ENCODE data around the gene VPREB3.

The VPREB3 gene

DNA sequence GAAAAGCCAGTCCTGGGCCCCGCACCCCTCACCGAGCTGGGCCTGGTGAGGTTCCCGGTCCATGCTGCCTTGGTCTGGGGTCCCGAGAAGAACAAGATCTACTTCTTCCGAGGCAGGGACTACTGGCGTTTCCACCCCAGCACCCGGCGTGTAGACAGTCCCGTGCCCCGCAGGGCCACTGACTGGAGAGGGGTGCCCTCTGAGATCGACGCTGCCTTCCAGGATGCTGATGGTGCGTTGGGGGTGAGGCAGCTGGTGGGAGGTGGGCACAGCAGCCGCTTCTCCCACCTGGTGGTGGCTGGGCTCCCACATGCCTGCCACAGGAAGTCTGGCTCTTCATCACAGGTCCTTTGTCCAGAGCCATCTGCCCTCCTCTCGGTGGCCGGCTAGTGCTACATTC is 28.0 kb upstream of the VPREB3 start:
- DNase-seq = no peak

DNA sequence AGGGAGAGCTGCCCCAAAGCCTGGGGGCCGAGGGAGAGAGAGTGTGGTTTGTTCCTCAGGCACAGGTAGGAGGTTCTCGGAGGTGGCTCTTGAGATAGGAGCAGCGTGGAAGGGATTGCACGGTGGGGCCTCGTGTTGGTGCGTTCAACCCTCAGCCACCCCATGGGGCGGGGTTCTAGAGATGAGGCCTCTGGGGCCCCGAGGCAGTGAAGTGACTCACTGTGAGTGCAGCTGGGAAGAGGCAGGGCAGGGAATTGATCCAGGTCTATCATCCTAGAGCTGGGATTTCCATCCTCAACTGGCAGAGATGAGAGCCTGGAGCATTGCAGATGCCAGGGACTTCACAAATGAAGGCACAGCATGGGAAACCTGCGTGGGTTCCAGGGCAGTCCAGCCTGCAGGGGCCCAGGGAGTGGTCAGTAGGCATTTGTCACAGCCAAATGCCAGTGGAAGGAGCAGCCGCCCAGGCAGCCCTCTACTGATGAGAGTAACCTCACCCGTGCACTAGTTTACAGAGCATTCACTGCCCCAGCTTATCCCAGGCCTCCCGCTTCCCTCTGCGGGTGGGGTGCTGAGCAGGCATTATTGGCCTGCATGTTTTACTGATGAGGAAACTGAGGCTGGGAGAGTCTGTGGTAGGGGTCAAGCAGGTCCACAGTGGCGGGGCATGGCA is 27.4 kb upstream of the VPREB3 start:
- DNase-seq = no peak

DNA sequence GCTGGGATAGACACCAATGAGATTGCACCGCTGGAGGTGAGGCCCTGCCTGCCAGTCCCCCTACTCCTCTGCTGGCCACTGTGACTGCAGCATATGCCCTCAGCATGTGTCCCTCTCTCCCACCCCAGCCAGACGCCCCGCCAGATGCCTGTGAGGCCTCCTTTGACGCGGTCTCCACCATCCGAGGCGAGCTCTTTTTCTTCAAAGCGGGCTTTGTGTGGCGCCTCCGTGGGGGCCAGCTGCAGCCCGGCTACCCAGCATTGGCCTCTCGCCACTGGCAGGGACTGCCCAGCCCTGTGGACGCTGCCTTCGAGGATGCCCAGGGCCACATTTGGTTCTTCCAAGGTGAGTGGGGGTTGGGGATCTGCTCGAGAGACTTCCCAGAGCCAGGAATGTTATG is 26.8 kb upstream of the VPREB3 start:
- no peak for DNase-seq

DNA sequence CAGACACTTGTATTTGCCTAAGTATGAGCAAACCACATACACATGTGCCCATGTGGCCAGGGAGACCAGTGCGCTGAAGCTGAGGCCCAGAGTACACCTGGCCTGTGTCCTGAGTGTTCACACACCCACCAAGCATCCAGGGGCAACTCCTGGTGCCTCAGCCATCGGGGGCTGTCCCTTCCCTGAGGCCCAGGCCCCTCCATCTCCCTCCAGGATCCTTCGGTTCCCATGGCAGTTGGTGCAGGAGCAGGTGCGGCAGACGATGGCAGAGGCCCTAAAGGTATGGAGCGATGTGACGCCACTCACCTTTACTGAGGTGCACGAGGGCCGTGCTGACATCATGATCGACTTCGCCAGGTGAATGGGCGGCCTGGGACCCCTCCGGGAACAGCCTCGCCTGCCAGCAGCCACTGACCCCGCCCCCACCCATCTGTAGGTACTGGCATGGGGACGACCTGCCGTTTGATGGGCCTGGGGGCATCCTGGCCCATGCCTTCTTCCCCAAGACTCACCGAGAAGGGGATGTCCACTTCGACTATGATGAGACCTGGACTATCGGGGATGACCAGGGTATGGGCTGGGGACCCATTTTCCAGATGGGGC is 26.0 kb upstream of the VPREB3 start:
- DNase-seq = no peak

DNA sequence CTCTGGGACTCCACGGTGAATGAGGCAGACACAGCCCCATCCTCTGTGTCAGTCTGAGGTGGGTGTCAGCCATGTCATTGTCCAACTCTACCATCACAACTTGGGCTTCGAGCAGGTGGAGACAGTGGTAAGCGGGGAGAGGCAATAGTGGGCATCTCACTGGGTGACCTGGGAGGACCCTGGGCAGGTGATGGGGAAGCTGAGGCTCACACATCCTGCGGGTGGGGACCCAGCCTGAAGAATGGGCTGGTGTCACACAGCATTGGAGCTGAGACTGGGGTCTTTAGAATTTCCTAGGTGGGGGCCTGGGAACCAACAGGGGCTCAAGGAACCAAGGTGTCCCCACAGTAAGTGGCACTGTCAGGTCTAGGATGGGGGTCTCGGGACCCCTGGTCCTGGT is 25.5 kb upstream of the VPREB3 start:
- no peak for DNase-seq

DNA sequence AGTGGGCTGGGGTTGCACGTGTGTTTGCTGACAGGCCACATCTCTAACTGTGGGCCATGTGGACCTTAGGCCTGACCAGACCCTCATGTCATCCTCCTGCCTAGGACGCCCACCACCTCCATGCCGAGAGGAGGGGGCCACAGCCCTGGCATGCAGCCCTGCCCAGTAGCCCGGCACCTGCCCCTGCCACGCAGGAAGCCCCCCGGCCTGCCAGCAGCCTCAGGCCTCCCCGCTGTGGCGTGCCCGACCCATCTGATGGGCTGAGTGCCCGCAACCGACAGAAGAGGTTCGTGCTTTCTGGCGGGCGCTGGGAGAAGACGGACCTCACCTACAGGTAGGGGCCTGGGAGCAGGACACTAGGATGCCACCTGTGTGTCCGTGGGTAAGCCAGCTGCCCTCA is 24.9 kb upstream of the VPREB3 start:
- no peak for DNase-seq

DNA sequence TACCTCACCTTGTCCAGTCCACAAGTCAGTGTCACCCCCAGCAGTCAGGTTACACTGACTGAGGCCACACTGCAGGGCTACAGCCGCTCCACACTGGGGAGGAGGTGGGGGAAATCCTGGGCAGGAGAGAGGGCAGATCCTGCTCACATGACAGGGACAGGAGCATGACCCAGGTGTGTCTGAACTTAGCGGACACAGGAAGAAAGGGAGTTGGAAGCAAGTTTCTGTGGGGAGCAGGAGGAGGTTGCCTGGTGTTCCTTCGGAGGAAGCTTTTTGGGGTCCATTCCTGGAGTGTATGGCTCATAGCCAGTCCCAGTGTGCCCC is 24.3 kb upstream of the VPREB3 start:
- DNase-seq = no peak

DNA sequence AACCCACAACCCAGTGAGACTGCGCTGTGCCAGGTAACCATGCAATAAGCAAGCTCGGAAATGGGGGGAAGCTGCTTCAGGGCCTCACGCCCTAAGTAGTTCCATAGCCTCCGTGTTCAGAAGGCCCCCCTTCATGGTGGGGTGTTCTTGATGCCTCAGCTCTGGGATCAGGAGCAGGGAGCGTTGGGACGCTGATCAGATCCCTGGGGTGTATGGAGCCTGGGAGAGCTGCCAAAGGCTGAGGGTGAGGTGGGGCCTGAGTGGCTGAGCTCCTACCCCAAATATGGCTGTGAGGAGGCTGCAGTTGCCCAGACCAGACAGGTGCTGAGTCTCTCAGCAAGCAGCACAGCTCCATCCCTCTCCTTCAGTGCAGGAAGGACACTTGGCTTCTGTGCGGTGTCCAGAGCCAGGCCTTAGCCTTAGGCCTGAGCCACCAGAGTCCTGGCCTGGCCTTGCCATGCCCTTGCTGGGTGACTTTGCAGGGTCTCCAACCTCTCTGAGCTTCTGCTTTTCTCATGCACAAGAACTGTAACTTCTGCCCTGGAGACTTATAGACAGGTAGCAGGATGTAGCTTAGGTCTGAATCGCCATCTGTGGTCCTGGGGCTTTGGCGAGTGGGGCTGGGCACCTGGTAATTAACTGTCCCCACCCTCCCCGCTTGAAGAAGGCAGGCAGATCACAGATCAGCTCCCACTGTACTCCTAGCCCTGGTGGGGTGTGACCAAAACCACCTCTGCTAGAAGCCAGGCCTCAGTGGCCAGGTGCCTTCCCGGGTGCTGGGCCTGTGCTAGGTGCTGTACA is 23.8 kb upstream of the VPREB3 start:
- peak; percentile 55 for DNase-seq

DNA sequence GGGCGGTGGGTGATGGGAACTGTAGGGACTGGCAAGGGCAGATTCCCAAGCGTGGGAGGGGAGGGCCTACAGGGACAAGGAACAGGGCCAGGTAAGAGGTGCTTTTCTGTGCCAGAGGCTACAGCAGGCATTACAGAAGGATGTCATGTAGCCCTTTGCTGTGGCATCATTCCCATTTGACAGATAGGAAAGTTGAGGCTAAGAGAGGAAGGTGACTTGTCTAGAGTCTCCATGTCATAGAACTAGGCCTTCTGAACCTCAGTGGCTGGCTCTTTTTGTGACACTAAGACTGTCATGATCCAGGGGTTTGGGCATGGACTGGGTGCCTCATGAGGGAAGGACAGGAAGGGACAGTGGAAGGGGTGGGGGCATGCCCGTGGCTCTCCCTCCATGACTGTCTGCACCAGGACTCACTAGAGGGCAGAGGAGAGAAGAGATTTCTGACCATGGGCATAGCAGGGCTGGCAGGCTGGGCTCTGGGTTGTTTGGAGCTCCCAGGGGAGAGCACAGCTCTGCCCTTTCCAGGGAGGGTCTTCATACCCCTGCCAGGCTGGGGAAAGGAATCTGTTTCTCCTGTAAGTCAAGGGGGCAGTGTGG is 21.7 kb upstream of the VPREB3 start:
- no peak for DNase-seq

DNA sequence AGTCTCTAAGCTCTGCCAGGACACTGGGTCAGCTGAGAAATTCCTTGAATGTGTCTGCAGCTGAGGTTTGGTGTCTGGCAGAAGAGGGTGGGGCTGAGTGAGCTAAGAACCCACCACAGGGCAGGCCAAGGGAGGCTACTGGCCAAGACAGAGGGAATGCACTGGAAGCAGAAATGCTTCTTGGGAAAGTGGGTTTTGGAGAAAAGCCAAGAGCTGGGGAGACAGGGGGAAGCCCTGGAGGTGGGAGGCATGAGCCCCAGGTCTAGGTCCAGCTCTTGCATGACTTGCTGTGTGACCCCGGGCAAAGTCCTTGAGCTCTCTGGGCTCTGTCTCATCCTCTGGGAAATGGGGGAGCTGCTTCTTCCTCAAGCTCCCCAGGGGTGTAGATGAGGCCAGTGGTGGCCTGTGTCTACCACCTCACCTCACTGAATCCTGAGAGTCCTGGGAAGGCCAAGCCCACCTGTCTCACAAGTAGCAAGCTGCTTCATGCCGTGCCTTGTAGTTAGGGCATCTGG is 20.8 kb upstream of the VPREB3 start:
- no peak for DNase-seq

DNA sequence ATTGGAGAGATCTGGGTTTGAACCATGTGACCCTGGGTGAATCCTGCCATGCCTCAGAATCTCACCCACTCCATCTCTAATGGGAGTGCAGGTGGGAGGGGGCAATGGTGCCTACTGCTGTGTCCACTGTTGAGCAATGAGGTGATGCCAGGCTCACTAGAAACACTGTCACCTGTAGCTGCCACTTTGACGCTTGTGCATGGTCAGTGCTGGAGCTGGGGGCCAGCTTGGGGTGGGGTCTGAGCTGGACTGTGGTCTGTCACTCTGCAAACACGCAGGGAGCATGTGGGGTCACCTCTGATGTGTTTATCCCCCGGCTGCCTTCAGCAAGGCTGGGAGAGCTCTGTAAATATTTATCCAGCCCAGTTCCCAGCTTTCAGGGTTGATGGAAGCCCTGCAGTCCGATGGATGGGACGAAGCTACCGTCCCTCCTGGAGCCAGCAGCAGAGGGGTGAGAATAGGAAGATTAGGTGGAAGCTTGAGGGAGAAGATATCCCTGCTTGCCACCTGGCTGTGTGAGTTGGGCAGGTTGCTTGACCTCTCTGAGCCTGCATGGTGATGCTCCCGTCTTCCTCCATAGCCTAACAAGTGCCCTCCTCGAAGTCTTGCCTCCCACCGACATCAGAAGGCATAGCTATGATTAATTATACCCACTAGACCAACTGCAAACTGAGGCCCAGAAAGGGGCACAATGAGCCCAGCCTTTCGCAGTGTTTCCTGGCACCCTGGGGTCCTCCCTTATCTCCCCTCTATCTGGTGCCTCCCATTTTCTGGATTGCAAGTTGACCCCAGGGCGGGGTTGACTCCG is 20.1 kb upstream of the VPREB3 start:
- no peak for DNase-seq

DNA sequence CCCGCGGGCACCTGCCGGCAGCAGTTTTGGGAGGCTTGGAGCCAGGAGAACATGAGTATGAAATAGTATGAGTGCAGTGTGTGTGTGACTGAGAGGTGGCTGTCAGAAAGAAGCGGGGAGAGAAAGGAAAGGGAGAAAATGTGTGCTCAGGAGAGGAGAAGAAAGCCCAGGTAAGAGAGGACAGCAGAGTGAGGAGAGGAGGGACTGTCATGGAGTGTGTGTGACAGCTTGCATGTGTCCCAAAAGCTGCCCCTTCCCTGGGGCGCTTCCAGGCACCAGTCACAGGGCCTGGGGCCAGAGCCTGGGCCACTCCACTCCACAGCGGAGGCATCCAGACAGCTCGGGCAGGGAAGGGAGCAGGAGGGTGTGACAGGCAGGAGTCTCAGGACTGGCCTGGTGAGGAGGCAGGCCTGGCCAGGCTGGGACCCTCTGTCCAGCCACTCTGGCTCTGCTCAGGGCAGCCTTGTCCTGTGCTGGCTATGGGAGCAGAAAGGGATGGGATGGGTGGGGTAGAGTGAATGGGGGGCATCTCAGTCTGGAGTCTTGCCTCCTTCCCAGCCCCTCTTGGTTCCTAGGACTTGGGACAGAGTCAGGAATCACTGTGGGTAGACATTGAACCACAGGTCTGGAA is 19.4 kb upstream of the VPREB3 start:
- no peak for DNase-seq

DNA sequence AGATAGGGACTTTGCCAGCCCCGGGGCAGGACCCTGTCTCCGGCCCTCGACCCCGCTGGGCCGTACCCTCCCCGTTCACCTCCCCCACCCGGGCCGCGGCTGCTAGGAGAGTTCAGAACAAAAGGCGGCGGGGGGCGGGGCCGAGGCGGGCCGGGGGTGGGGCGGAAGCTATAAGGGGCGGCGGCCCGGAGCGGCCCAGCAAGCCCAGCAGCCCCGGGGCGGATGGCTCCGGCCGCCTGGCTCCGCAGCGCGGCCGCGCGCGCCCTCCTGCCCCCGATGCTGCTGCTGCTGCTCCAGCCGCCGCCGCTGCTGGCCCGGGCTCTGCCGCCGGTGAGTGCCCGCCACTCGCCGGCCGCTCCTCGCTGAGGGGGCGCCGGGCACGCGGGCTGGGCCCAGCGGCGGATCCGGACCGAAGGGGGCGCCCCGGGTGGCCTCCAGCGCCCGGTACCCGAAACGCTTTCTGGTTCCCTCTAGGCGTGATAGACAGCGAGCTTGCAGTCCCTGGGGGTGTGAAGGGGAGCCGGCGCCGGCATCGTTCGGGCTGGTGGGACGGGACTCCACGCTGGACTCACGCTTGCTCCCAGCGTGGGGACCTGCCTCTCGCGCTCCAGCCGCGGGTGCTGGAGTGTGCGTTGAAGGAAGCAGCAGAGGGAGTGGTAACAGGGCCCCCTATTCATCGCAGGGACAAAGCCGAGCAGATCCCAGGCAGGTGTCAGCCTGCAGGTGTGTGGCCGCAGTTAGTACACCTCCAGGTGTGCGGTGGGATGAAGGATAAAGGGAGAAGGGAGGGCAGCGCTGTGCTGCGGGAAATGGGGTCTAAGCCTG is 18.6 kb upstream of the VPREB3 start, which contains the start of gene MMP11:
MMP11 (plus strand) TSS at position 201 of the 825 bp plus-strand sequence; CDS start at position 223, 22 bp downstream.
- DNase-seq = peak; percentile 47

DNA sequence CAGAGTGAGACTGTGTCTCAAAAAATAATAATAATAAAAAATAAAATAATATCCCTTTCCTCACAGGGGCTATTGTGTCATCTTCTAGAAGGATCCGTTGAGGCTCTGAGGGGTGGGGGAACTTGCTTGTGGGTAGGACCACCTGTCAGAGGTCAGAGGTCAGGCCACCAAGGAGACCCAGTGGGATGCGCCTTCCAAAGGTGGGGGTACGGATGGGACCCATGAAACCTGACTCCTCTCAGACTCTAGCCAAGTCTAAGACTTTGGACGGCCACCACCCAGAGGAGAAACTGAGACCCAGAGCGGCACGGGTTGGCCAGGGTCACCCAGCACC is 18.1 kb upstream of the VPREB3 start:
- DNase-seq = no peak

DNA sequence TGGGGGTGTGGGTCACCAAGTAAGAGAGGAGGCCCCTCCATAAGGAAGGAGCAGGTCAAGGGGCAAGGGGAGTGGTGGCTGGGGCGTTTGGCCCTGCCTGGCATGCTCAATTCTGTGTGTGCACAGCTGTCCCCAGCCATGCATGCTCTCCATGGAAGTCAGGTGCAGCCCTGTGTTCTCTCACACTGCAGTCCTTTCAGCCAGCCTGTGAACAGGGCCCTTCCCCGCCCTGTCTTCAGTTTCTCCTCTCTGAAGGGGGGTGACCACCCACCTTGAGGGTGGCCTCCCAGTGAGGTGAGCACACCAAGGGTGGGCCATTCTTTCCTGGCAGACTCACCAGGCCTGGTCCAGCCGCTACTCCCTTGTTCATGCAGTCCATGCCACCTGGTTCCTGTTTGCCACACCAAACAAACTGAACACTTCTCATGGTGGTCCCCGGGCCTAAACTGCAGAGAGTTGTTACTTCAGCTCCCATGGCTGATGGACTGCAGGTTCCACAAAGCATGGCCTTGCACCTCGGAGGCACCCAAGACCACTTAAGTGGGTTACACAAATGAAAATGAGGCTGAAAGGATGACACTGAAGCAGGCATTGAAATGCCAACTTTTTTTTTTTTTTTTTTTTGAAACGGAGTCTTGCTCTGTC is 15.2 kb upstream of the VPREB3 start:
- DNase-seq = peak; percentile 28

DNA sequence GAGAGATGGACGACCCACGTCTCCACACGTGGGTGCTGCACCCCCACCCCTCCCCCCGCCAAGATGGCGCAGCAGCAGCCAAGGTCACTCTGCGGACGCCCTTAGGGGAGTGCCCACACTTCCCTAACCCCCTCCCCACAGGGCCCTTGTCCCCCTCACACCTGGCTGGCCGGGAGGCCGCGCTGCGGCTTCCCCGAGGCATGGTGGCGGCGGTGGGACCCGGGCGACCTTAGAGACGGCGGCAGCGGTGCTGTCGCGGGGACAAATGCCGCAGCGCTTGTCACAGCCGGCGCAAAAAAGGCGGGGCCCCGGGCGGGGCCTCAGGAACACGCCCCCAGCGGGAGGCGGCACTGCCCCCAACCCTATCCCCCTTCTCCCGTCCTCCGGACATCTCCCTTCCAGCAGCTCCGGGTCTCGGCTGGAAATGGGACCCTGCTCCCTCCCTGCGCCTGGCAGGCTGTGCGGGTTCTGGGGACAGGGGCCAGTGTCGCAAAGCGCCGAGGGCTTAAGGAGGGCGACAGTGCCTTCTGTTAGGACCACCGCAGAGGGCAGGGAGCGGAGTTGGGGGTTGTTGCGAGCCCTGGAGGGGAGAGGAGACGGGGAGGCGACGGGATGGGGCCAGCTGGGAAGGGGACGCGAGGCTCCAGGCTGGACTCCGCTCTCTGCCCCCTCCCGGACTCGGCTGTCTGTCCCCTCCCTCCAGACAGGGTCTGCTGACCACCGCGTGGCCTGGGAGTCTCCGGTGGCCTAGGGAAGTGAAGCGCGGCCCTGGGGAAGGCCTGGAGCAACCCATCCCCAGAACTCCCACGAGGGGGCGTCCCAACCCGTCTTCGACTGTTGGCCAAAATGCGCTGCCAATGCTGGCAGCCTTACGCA is 13.7 kb upstream of the VPREB3 start, which contains the start of gene CHCHD10:
CHCHD10 (minus strand) TSS at position 300 of the 876 bp plus-strand sequence; CDS start at position 202, 98 bp downstream.
- DNase-seq = peak; percentile 79

DNA sequence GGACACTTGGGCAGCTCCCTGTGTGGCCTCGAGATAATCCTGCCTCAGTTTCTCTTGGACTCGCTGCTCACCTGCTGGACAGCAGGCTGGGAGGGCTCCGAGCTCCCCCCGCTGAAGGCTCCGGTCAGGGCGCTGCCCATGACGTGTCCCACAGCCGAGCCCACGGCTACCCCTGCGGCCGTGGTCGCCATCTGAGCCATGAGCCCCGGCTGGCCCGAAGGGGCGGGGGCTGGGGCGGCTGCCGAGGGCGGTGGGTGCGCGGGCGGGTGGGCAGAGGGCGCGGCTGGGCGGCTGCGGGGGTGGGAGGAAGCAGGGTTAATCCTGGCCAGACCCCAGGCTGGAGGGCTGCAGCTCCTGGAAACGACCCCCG is 13.1 kb upstream of the VPREB3 start:
- no peak for DNase-seq

DNA sequence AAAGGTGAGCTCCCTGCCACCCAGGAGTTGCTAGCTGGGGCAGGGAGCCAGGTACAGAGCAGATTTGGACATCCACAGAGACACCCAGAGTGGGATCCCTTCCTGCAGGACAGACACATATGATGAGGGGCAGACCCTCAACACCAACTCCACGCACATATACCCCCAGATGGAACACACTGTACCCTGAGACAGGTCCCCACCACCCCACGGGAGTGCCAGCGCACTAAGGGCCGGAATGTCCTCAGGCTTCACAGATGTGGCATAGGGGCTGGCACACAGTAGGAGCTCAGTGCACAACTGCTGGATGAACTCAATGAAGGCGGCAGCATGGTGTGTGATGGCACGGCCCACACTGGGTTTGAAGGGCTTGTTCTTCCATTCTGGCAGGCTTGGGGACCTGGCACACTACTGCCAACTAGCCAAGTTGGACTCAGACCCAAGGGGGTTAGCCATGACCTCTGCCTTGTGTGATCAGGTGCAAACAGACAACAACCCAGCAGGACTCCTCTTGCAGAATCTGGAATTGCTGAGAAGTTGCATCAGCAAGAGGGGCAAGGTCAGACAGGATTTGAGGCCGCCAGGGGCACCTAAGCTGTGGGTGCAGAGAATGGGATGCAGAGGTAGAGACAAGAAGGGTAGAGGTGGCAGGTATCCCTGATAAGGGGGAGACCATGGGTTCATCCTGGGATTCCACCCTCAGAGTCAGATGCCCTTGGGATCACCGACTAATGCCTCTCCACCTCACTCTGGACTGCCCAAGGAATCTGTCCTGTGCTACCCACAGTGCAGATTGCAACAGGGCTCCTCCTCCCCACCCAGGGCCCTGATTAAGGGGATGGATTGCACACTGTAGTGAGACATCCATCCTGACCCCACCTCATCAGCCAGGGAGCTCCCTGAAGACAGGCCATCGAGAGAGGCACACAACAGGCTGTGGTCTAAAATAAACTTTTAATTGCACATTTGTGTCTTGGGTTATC is 11.0 kb upstream of the VPREB3 start:
- no peak for DNase-seq

DNA sequence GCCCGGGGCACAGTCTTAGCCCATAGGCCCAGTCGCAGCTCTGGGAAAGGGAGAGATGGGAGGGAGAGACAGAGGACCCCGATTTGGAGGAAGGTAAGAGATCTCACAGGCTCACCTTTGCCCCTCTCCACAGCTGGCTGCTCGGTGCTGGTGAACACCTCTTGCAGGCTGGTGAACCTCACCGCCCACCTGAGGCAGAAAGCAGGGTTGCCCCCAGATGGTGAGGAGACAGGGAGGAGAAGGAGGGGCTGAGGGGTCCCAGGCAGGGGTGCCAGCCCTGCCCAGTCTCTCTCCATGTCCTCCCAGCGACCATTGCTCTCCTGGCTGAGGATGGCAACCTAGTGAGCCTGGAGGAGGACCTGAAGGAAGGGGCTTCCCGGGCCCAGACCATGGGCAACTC is 9.7 kb upstream of the VPREB3 start:
- no peak for DNase-seq

All from COR-L47 (cell line).